ENCODE results near the gene CLDN24. TPM values are rescaled to one million over a fixed set of nuclear protein-coding genes. Genes with fewer than 3 reads are reported as not detected.
"Not testable (repeated sequence)": the region's sequence is repeated elsewhere in the genome, so short reads cannot be mapped to it uniquely, and the experiment has no call there.

Gene CLDN24
- total RNA-seq, 1 donor from 2014 or later, result not detected

GRCh38 chr4:183347146-183347545 lies 24.9 kb upstream of the CLDN24 start:
- no peak for DNase-seq

DNA sequence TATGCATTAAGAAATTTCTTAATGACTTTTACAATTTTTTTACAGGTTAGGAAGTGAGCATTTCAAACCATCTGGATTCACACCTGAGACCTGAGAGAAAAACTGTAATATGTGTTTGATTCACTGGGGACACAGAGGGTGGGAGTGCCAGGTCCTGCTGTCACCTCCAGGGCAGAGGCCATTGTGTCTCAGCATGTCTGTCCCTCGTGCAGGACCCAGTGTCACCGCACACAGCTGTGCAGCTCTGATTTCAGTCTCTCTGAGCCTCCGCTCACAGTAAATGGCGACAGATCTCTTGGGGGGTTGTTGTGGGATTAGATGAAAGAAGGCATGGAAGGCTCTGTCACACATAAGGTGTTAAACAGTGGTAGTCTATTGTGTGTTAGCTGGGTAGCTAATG lies 23.0 kb upstream of the CLDN24 start:
- no peak for DNase-seq

- no peak for DNase-seq
These were observed 22.5 kb upstream of the CLDN24 start for GRCh38 chr4:183344523-183345255.

- no peak for DNase-seq
These were observed 21.5 kb upstream of the CLDN24 start for GRCh38 chr4:183343730-183344129.

DNA sequence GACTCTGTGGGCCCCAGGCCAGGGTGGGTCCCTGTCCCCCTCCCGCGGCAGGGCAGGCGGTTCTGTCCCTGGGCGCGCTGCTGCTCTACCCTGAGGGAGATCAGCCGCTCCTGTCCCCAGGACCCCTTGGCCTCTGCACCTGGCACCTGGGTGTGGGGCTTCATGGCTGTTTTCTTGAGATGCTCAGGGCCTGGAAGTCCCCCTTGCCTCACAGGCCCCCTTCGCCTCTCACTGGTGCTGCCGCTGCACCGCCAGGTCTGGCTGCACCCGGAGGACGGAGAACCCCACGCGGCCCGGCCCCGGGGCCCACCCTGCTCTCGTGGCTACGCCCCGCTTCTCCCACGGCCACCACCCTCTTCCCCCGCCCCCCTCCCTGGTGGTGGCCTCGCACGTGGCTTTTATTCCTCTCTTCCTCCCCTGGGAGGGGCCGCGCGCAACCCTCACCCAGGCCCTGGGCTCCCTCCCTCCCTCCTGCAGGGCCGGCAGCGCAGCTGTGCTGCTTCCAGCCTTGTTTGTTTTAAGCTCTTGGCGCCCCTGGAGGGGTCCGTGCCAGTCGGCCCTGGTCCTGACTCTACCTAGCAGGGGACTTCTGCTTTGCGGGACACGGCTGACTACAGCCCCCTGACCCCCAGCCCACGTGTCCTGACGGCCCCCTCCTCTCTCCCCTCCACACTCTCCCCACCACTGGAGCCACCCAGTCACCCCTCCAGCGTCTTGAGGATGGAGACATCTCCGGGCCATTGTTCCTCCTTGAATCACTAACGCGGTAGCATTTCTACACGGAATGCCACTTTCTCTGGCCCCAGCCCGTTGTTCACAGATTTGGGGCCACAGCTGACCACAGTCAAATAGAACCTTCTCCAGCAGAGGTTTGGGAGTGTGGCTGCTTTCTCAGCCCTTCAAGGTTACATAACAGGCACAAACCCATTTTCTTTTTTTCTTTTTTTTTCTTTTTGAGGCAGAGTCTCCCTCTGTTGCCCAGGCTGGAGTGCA lies 20.6 kb upstream of the CLDN24 start:
- DNase-seq, result no peak

DNA sequence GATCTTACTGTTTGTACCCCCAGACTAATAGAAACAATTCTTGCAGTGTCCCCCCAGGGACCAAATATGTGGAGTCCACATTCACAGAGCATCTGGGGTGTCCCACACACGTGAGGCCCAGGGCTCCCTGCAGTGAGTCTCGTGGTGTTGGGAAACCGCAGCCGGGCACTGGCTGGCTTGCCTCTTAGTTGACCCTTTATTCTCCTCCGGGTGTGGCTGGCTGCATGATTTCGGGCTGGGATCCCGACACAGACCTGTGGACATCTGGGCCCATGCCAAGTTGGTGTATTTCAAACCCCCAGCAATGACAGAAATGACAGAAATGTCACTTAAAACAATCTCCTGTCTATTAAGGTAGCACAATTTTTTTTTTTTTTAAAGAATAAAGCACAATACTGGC lies 15.6 kb upstream of the CLDN24 start:
- DNase-seq, result no peak

GRCh38 chr4:183337349-183337748 lies 15.1 kb upstream of the CLDN24 start:
- no peak for DNase-seq

GRCh38 chr4:183335369-183335940 lies 13.2 kb upstream of the CLDN24 start:
- peak; percentile 93 for DNase-seq

DNA sequence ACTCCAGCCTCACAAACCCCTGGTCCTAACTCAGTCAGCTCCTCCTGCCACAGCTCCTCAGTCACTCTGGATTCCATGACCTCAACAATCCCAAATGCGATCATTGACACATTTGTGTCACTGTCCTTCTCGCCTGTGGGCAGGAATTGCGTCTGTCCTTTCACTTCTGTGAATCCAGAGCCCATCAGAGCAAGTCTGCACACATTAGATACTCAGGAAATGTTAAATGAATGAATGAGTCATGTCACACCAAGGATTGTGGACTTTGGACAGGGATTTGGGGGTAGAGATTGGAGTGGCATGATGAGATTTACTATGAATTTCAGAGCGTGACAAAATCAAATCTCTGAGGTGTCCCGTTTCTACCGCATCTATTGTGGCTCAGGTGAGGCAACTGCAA lies 11.8 kb upstream of the CLDN24 start:
- peak; percentile 48 for DNase-seq

- no peak for DNase-seq
These were observed 11.0 kb upstream of the CLDN24 start for GRCh38 chr4:183333202-183333601.

DNA sequence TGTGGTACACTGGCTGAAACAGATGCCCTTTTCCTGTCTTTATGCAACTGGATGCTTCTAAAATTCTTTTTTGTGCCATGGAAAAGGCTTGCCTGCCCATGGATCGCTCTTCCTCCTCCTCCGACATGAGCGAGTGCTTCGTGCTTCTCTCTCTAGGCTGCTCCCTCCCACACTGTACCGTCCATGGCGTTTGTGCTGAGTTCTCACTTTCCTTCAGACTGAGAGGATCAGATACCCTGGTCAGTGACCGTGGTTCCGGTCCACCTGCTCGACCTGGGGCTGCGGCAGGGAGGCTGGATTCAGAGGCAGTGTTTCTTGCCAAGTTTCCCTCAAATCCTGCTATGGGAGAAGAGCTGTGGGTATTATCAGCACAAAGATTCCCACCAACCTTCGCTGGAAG lies 10.2 kb upstream of the CLDN24 start:
- no peak for DNase-seq

DNA sequence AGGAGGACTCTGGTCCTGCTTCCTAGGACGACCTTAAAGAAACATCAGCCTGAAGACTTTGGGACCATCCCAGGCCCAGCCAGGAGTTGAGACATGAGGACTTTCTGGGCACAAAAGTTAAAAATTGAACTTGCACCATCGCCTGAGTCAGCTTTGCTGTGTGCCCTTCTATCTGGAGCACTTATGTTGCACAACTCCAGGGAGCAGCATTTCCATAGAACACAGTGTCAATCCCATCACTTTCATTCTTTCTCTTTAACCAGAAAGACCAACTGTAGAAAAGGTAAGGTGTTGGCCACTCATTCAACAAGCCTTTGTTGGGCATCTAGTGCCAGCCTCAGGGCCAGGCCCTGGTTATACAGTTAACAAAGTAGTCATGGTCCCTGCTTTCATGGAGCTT lies 8.6 kb upstream of the CLDN24 start:
- no peak for DNase-seq

- no peak for DNase-seq
These were observed 7.9 kb upstream of the CLDN24 start for GRCh38 chr4:183329954-183330742.

DNA sequence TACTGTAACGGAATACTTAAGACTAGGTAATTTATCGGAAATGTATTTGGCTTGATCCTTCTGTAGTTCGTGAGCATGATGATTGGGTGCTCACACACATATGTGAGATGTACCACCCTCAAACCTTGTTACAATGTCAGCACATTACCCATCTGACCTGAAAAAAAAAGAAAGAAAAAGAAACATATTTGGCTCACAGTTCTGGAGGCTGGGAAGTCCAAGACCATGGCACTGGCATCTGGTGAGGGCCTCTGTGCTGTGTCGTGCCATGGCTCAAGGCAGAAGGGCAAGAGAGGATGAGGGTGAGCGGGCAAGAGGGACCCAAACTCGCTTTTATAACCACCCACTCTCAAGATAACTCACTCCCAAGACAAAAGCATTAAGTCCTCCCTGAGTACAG lies 7.0 kb upstream of the CLDN24 start:
- DNase-seq, result no peak

DNA sequence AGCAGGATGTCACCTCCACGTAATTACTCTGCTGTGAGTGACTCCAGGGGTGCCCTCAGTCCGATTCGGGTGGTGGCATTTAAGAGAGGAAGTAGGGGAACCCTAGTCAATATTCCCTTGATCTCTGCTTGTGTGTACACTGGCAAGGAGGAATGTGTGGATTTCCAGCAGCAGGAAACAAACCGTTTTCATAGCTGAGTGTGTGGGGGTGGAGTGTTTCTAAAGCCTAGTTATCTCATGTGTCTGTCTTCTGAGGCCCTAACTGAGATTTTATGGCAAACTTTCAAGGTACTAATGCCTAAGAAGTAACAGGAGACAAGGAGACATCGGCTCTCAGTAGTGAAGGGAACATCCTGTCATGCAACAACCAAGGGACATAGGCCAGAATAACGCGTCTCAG lies 6.6 kb upstream of the CLDN24 start:
- peak; percentile 21 for DNase-seq

GRCh38 chr4:183327827-183328226 lies 5.6 kb upstream of the CLDN24 start:
- no peak for DNase-seq

GRCh38 chr4:183326853-183327252 lies 4.6 kb upstream of the CLDN24 start:
- DNase-seq, result no peak

GRCh38 chr4:183326387-183326786 lies 4.2 kb upstream of the CLDN24 start:
- DNase-seq, result not testable (repeated sequence)

- DNase-seq, result no peak
These were observed 2.4 kb upstream of the CLDN24 start for GRCh38 chr4:183324619-183325018.

DNA sequence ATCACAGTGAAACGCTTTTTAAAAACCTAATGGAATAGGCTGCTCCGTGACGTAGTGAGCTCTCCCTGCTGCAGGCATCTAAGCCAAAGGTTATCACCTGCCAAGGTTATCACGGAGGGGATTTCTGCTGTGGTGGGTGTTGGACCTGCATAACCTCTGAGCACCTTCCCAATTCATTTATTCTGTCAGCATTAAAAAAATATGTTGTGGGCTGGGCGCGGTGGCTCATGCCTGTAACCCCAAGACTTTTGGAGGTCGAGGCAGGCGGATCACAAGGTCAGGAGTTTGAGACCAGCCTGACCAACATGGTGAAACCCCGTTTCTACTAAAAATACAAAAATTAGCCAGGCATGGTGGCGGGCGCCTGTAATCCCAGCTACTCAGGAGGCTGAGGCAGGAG lies 1.8 kb upstream of the CLDN24 start:
- DNase-seq, result not testable (repeated sequence)

DNA sequence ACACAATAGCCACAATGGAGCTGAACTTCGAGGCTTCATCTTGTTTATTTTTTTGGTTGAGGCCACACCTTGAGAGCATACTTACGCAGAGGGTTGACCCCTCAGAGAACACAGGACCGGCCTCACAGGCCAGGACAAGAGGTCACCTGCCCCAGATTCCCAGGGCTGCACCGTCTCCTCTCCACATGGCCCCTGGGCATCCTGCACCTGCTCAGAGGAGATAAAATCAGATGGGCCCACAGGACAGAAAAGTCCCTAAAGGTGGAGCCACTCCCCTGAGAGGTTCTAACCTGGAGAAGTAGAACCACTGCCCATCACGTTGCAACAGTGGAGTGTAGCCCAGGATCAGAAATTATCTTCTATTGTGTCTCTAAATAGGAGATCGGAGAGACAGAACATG lies 1.1 kb upstream of the CLDN24 start:
- DNase-seq, result no peak

DNA sequence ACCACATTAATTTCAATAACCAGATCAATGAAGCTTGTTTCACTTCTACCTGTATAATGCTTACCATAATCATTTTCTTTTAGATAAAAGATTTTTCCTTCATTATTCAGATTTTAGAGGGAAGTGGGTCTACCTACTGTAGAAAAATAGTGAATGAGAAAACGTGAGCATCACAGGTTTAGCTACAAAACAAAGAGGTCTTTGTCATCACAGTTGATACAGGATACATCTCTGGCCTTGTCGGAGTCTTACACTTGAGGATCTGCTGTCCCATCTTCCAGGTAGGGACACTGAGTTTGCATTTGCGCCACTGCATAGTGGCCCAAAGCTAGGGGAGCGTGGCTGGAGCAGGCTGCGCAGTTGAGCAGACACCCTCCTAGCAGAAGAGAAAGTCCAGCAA lies 710 bp downstream of the CLDN24 start:
- DNase-seq, result no peak

DNA sequence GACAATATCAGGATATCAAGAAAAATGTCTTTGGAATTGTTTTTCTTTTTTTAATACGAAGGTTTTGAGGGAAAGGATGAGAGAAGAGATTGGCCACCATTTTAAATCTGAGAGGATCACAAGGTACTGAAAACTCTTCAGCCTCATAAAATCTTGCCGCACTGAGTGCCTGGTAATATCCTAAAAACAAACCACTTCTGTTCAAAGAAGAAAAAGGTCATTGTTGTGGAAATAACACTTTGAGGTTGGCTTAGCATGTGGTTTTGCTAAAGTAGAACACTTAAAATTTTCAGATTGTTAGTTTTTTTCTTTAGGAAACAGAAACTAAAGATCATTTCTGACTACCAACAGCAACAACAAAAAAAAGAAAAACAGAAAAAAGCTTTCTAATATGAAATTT lies 1.1 kb downstream of the CLDN24 start:
- DNase-seq, result no peak

All from dermis blood vessel endothelial cell (primary cell).